Retinal pigment epithelial cell (primary cell): ENCODE measurements around the gene GPR35.

Source experiments
- DNase-seq: peaks from one replicate; pipeline ENCODE4 v3.0.0-alpha.2; 2010; ENCODE audit warnings: low read depth
- H3K4me3 ChIP-seq: 2 replicates; pipeline ENCODE4 v1.5.1; 2011; ENCODE audit warnings: mild to moderate bottlenecking, low read length, control low read depth, moderate library complexity
- CTCF ChIP-seq: conservative IDR thresholded peaks from 2 replicates; pipeline ENCODE4 v1.5.1; 2011; ENCODE audit warnings: low read depth, low read length, control low read depth, inconsistent platforms

GPR35 gene

GRCh38 chr2:240589850-240590525, 35.3 kb upstream of the GPR35 start:
- H3K4me3 ChIP-seq: no peak overlapping the region
- DNase-seq: no peak
- TF ChIP-seq CTCF: no peak

GRCh38 chr2:240590681-240591111, 34.6 kb upstream of the GPR35 start:
- H3K4me3 ChIP-seq: no peak overlapping the region
- no peak for TF ChIP-seq CTCF
- no peak for DNase-seq

GRCh38 chr2:240591226-240591625, 34.1 kb upstream of the GPR35 start:
- no peak for TF ChIP-seq CTCF
- no peak for DNase-seq
- no peak overlapping the region for H3K4me3 ChIP-seq

GRCh38 chr2:240591784-240592183, 33.5 kb upstream of the GPR35 start:
- no peak overlapping the region for H3K4me3 ChIP-seq
- DNase-seq: no peak
- TF ChIP-seq CTCF: no peak

DNA sequence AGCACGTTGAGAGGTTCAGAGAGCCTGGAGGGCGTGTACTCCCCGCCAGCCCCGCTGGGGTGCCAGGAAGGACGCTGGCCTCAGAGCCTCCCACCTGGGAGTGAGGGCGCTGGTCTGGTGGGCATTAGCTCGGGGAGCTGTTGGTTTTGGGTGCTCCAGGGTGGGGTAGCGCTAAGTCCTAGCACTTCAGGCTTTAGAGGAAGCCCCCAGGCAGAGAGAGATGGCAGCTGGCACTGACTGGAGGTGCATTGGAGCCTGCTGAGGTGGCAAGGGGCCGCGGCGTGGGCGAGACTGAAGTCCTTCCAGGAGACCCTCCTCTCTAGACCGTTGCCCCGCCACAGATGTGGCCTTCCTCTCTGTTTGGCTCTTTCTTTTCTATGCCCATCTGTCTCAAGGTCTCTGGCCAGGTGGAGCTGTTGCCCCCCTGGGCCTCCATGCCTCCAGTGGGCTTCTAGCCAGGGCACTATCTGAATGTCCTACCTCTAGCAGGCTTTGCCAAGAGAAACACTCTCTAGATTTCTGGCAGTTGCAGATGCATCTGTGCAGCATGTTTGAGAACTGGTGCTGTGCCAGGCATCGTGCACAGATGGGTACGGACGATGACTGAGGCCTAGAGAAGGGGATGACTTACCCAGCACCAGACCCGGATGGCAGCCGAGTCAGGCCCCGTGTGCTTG, 32.1 kb upstream of the GPR35 start:
- no peak overlapping the region for H3K4me3 ChIP-seq
- no peak for DNase-seq

GRCh38 chr2:240593703-240594451, 31.4 kb upstream of the GPR35 start:
- DNase-seq: no peak
- no peak for TF ChIP-seq CTCF
- no peak overlapping the region for H3K4me3 ChIP-seq

More for the DNA sequence above, 32.1 kb upstream of the GPR35 start:
- TF ChIP-seq CTCF: no peak
